Activated naive CD4-positive, alpha-beta T cell treated with anti-CD3 and anti-CD28 coated beads for 36 hours (primary cell): ENCODE measurements around the gene MYH9. TPM values are rescaled to one million over a fixed set of nuclear protein-coding genes. Genes with fewer than 3 reads are reported as not detected.

ENCODE experiments used
- CTCF ChIA-PET: fragments of 350-600 bp; sonication (Branson Sonifier 250); formaldehyde crosslinking; loops from one replicate; lab custom pipeline; 2021; ENCODE audit warnings: antibody characterized with exemption; lab: Charles Lee
- DNase-seq: peaks from one replicate; pipeline ENCODE4 v3.0.0-alpha.2; 2020
- H3K27ac Mint-ChIP-seq: one replicate; pipeline ENCODE4 v1.8.0; 2021; ENCODE audit warnings: mild to moderate bottlenecking, mixed read lengths
- H3K27me3 Mint-ChIP-seq: one replicate; pipeline ENCODE4 v1.8.0; 2021; ENCODE audit warnings: low read depth, mixed read lengths
- H3K36me3 Mint-ChIP-seq: one replicate; pipeline ENCODE4 v1.8.0; 2021; ENCODE audit warnings: low read depth, mixed read lengths
- H3K4me1 Mint-ChIP-seq: one replicate; pipeline ENCODE4 v1.8.0; 2021; ENCODE audit warnings: low read depth, mixed read lengths
- H3K4me3 Mint-ChIP-seq: one replicate; pipeline ENCODE4 v1.8.0; 2021; ENCODE audit warnings: mild to moderate bottlenecking, moderate library complexity, mixed read lengths
- H3K9me3 Mint-ChIP-seq: one replicate; pipeline ENCODE4 v1.8.0; 2021; ENCODE audit warnings: mixed read lengths
- intact Hi-C: fragments of 100-400 bp; cut with micrococcal nuclease; formaldehyde crosslinking; loops from one replicate; pipeline ENCODE4 v1.15.1; 2023
- total RNA-seq, 2 experiments: library from RNA; stranded (reverse); gene quantifications; one replicate each; pipeline ENCODE4 v1.2.3, GENCODE V29; 2021

MYH9 gene
- total RNA-seq, 2 experiments from 2014 or later, result 574 to 625 TPM

- Mint-ChIP-seq H3K9me3 (no peaks in the 10 kb centered on the region), H3K27ac (peak overlapping the region; percentile 46)
Measured at GRCh38 chr22:36302439-36303114, 85.2 kb downstream of the MYH9 start.

DNA sequence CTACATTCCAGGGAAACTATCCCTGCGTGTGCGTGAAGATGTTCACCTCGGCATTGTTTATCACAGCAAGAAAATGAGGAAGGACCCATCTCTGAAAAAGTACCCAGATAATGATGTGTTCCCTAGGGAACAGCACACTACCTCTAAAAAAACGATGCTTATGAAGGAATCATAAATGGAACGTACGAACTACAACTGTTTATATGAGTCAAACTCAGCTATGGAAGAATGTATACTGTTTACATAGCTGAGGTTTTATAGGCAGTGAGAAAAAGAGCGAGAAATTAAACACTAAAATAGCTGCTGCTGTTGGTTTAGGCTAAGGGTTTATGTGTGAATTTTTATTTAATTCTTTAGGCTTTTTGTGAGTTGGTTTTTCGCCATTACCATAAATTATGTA, 85.9 kb downstream of the MYH9 start:
- CTCF ChIA-PET, result interaction anchor here (0.7 to 8.7 kb wide), 25 partner anchors 9 to 221 kb away, joined by 3 to 119 read pairs (median 5); no protein-coding TSS in a partner anchor

More at GRCh38 chr22:36302439-36303114, 85.2 kb downstream of the MYH9 start:
- no peak overlapping the region for H3K4me3 Mint-ChIP-seq
- CTCF ChIA-PET, result interaction anchor here (0.6 to 8.7 kb wide), 18 partner anchors 8 to 220 kb away, joined by 3 to 119 read pairs (median 5); no protein-coding TSS in a partner anchor
- H3K27me3 Mint-ChIP-seq, result no peaks in the 10 kb centered on the region
- peaks cover 58% of the 10 kb centered on the region for H3K36me3 Mint-ChIP-seq
- intact Hi-C loops, result no loop called here
- H3K4me1 Mint-ChIP-seq, result peaks cover 4% of the 10 kb centered on the region
- no peak for DNase-seq

GRCh38 chr22:36301384-36301828, 86.4 kb downstream of the MYH9 start:
- DNase-seq, result peak; percentile 89
- Mint-ChIP-seq H3K4me3 (no peak overlapping the region), H3K9me3 (no peaks in the 10 kb centered on the region), H3K36me3 (peaks cover 60% of the 10 kb centered on the region), H3K27me3 (no peaks in the 10 kb centered on the region), H3K27ac (peak overlapping the region; percentile 72), H3K4me1 (peaks cover 4% of the 10 kb centered on the region)
- intact Hi-C loops, result loop anchor here (1.0 to 2.0 kb wide), 4 partner anchors 28 to 169 kb away; no protein-coding TSS in a partner anchor
- CTCF ChIA-PET, result interaction anchor here (0.7 to 8.7 kb wide), 33 partner anchors 9 to 221 kb away, joined by 3 to 119 read pairs (median 6); no protein-coding TSS in a partner anchor

More for the DNA sequence above, 85.9 kb downstream of the MYH9 start:
- intact Hi-C loops, result loop anchor here (1.0 to 2.0 kb wide), 4 partner anchors 27 to 168 kb away; no protein-coding TSS in a partner anchor
- peaks cover 4% of the 10 kb centered on the region for H3K4me1 Mint-ChIP-seq
- no peaks in the 10 kb centered on the region for H3K27me3 Mint-ChIP-seq
- peaks cover 60% of the 10 kb centered on the region for H3K36me3 Mint-ChIP-seq
- H3K27ac Mint-ChIP-seq, result peak overlapping the region; percentile 72
- H3K9me3 Mint-ChIP-seq, result no peaks in the 10 kb centered on the region
- no peak overlapping the region for H3K4me3 Mint-ChIP-seq
- no peak for DNase-seq

DNA sequence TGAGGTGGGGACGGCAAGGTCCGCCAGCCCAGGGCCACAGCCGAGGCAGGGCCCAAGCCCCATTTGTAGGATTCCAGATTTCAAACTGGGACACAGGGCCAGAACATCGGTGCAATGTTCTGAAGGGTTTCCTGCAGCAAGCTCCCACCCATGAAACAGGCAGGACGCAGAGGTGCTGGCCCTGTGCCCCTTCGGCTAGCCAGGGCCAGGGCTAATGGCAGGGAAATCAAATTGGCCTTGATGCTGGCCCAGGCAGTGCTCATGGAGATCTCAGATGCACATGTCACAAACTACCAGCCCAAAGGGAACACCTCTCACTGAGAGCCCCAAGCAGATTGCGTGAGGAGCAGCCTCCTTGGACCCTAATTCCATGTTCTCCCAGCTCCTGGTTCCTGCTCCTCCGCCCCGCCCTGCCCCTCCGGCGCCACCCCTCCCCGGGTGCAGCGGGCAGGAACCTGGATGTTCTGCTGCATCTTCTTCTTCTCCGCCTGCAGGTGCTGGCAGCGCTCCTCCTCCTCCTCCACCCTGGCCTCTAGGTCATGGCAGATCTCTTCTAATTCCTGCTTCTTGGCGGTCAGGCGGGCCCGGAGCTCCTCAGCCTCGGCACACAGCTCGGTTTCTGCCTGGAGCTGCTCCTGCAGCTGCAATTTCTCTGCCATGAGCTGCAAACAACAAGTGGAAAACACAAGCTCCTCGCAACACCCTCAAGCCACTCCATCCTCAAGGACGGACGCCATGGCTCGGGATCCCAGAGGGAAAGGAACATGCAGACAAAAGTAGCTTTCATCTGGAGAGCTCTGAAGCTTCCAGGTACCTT, 87.2 kb downstream of the MYH9 start:
- no peak for DNase-seq
- CTCF ChIA-PET, result interaction anchor here (0.5 to 8.7 kb wide), 33 partner anchors 8 to 222 kb away, joined by 3 to 119 read pairs (median 6); no protein-coding TSS in a partner anchor
- Mint-ChIP-seq H3K27ac (peak overlapping the region; percentile 63), H3K9me3 (no peaks in the 10 kb centered on the region), H3K36me3 (peaks cover 62% of the 10 kb centered on the region), H3K4me3 (no peak overlapping the region), H3K4me1 (peaks cover 4% of the 10 kb centered on the region), H3K27me3 (no peaks in the 10 kb centered on the region)
- intact Hi-C loops, result loop anchor here (1.0 to 2.0 kb wide), 4 partner anchors 29 to 170 kb away; no protein-coding TSS in a partner anchor

DNA sequence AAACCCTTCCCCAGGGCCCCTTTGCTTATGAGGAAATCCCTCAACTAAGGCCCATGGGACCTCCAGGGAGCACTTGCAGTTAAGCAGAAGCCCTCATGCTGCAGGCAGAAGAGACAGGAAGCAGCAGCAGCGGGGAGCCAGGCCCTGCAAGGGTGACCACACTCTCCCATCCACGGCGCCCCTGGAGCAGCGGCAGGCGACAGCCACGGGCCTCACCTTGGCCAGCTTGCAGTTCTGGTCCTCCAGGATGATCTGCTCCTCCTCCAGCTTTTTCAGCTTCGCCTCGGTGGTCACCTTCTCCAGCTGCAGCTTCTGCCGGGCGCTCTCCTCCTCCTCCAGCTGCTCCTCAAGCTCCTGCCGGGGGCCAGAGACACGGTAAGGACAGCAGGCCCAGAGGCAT, 87.9 kb downstream of the MYH9 start:
- Mint-ChIP-seq H3K27me3 (no peaks in the 10 kb centered on the region), H3K36me3 (peaks cover 59% of the 10 kb centered on the region), H3K4me3 (no peak overlapping the region), H3K27ac (no peak overlapping the region), H3K4me1 (peaks cover 4% of the 10 kb centered on the region), H3K9me3 (no peaks in the 10 kb centered on the region)
- CTCF ChIA-PET, result interaction anchor here (0.9 to 8.7 kb wide), 10 partner anchors 11 to 190 kb away, joined by 3 to 119 read pairs (median 10); no protein-coding TSS in a partner anchor
- no peak for DNase-seq
- intact Hi-C loops, result loop anchor here (2.0 kb wide), 1 partner anchor 35 kb away; no protein-coding TSS in a partner anchor

GRCh38 chr22:36299295-36299694, 88.5 kb downstream of the MYH9 start:
- DNase-seq, result no peak
- peak overlapping the region; percentile 24 for H3K27ac Mint-ChIP-seq
- no peaks in the 10 kb centered on the region for H3K9me3 Mint-ChIP-seq
- no peaks in the 10 kb centered on the region for H3K27me3 Mint-ChIP-seq
- H3K4me1 Mint-ChIP-seq, result peaks cover 5% of the 10 kb centered on the region
- CTCF ChIA-PET, result interaction anchor here (1.2 to 8.7 kb wide), 5 partner anchors 9 to 187 kb away, joined by 3 to 119 read pairs (median 14); no protein-coding TSS in a partner anchor
- intact Hi-C loops, result no loop called here
- H3K36me3 Mint-ChIP-seq, result peaks cover 63% of the 10 kb centered on the region
- H3K4me3 Mint-ChIP-seq, result no peak overlapping the region

GRCh38 chr22:36298601-36299000, 89.2 kb downstream of the MYH9 start:
- H3K9me3 Mint-ChIP-seq, result no peaks in the 10 kb centered on the region
- peaks cover 6% of the 10 kb centered on the region for H3K4me1 Mint-ChIP-seq
- no peak for DNase-seq
- CTCF ChIA-PET, result interaction anchor here (1.2 to 8.7 kb wide), 4 partner anchors 9 to 172 kb away, joined by 3 to 119 read pairs (median 10); no protein-coding TSS in a partner anchor
- intact Hi-C loops, result no loop called here
- H3K27ac Mint-ChIP-seq, result no peak overlapping the region
- peaks cover 63% of the 10 kb centered on the region for H3K36me3 Mint-ChIP-seq
- H3K27me3 Mint-ChIP-seq, result no peaks in the 10 kb centered on the region
- H3K4me3 Mint-ChIP-seq, result no peak overlapping the region

GRCh38 chr22:36298118-36298517, 89.6 kb downstream of the MYH9 start:
- CTCF ChIA-PET, result interaction anchor here (1.2 to 8.7 kb wide), 4 partner anchors 9 to 172 kb away, joined by 3 to 119 read pairs (median 10); no protein-coding TSS in a partner anchor
- intact Hi-C loops, result no loop called here
- Mint-ChIP-seq H3K27ac (no peak overlapping the region), H3K4me1 (peaks cover 6% of the 10 kb centered on the region), H3K36me3 (peaks cover 65% of the 10 kb centered on the region), H3K4me3 (no peak overlapping the region), H3K27me3 (no peaks in the 10 kb centered on the region), H3K9me3 (no peaks in the 10 kb centered on the region)
- DNase-seq, result no peak

DNA sequence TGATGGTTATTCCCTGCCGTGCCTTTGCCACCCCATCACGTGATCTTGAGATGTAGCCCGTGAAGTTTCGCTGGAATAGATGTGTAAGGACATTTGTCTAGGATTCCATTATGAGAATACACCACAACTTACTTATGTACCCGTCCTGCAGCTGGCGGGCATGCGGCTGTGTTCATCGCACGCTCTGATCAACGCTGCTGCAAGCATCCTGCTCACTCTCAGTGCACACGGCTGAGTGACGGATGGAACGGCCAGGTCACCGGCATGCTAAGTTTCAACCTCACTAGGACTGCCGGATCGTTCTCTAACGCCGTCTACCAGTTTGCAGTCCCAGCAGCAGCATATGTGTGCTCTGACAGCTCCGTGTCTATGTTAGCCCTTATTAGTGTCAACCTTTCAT, 90.2 kb downstream of the MYH9 start:
- Mint-ChIP-seq H3K4me1 (peaks cover 8% of the 10 kb centered on the region), H3K9me3 (no peaks in the 10 kb centered on the region), H3K4me3 (no peak overlapping the region), H3K36me3 (peaks cover 67% of the 10 kb centered on the region), H3K27ac (no peak overlapping the region), H3K27me3 (no peaks in the 10 kb centered on the region)
- intact Hi-C loops, result no loop called here
- CTCF ChIA-PET, result interaction anchor here (1.4 to 8.7 kb wide), 4 partner anchors 8 to 173 kb away, joined by 5 to 119 read pairs (median 14); no protein-coding TSS in a partner anchor
- no peak for DNase-seq

DNA sequence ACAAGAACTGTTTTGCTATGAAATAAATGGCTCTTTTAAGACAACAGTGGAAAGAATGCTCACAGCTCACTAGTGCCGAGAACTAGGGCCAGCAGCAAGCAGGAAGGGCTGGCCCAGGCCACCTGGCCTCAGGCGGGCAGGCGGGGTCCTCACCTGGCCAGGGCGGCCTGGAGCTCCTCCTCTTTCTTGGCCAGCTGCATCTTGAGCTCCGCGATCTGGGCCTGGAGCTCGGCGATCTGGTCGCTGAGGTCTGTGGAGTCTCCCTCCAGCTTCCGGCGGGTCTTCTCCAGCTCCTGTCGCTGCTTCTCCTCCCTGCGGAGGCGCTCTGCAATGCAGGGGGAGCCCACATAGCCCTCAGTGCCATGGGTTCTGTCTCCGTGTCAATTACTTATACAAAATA, 91.1 kb downstream of the MYH9 start:
- H3K27me3 Mint-ChIP-seq, result no peaks in the 10 kb centered on the region
- H3K9me3 Mint-ChIP-seq, result peaks cover 5% of the 10 kb centered on the region
- DNase-seq, result no peak
- intact Hi-C loops, result no loop called here
- CTCF ChIA-PET, result interaction anchor here (0.6 to 8.7 kb wide), 4 partner anchors 11 to 174 kb away, joined by 3 to 119 read pairs (median 9); no protein-coding TSS in a partner anchor
- peak overlapping the region; percentile 59 for H3K27ac Mint-ChIP-seq
- peaks cover 73% of the 10 kb centered on the region for H3K36me3 Mint-ChIP-seq
- H3K4me3 Mint-ChIP-seq, result no peak overlapping the region
- H3K4me1 Mint-ChIP-seq, result peaks cover 16% of the 10 kb centered on the region

GRCh38 chr22:36295247-36295646, 92.5 kb downstream of the MYH9 start:
- no peak overlapping the region for H3K4me3 Mint-ChIP-seq
- intact Hi-C loops, result no loop called here
- H3K36me3 Mint-ChIP-seq, result peaks cover 71% of the 10 kb centered on the region
- peaks cover 15% of the 10 kb centered on the region for H3K4me1 Mint-ChIP-seq
- H3K27ac Mint-ChIP-seq, result peak overlapping the region; percentile 41
- peaks cover 6% of the 10 kb centered on the region for H3K9me3 Mint-ChIP-seq
- DNase-seq, result no peak
- no peaks in the 10 kb centered on the region for H3K27me3 Mint-ChIP-seq
- CTCF ChIA-PET, result interaction anchor here (0.6 to 2.5 kb wide), 4 partner anchors 9 to 175 kb away, joined by 3 to 15 read pairs (median 6); no protein-coding TSS in a partner anchor
